ENCODE data around the gene BRSK2.

BRSK2 gene

DNA sequence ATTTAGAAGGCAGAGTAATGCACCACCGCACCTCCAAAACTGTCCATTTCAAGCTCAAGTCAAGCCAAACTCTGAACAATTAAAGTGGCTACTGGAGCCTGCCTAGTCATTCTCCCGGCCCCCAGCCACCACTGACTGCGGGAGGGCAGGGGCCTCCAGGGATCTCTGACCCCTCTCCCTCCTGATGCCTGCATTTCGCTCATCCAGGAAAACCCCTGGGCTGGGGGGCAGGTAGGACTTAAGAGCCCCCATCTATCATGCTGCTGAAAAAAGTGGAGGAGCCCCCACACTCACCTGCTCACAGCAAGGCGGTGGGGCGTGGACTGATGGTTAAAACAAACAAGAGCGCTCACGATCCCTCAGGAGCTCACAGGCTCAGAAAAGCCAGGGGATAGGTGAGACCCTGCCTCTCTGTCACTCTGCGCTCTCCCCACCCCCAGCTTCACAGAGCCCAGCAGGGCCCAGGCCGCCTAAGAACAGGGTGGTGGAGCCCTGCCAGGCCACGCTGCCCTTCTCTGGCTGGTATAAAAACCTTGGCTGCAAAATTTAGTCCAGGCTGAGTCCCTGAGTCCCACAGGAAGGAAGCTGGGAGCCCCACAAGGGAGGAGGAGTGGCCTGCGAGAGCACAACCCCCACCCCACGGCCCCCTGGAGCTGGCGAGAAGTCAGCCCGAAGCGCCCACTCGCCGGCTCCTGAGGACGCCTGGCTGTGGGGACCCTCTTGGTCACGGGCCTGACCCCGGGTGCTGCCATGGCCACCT lies 117.8 kb downstream of the BRSK2 start:
- TF ChIP-seq, protein P1, sequence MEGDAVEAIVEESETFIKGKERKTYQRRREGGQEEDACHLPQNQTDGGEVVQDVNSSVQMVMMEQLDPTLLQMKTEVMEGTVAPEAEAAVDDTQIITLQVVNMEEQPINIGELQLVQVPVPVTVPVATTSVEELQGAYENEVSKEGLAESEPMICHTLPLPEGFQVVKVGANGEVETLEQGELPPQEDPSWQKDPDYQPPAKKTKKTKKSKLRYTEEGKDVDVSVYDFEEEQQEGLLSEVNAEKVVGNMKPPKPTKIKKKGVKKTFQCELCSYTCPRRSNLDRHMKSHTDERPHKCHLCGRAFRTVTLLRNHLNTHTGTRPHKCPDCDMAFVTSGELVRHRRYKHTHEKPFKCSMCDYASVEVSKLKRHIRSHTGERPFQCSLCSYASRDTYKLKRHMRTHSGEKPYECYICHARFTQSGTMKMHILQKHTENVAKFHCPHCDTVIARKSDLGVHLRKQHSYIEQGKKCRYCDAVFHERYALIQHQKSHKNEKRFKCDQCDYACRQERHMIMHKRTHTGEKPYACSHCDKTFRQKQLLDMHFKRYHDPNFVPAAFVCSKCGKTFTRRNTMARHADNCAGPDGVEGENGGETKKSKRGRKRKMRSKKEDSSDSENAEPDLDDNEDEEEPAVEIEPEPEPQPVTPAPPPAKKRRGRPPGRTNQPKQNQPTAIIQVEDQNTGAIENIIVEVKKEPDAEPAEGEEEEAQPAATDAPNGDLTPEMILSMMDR (IDR thresholded peaks at IDR 0.05), result no peak

DNA sequence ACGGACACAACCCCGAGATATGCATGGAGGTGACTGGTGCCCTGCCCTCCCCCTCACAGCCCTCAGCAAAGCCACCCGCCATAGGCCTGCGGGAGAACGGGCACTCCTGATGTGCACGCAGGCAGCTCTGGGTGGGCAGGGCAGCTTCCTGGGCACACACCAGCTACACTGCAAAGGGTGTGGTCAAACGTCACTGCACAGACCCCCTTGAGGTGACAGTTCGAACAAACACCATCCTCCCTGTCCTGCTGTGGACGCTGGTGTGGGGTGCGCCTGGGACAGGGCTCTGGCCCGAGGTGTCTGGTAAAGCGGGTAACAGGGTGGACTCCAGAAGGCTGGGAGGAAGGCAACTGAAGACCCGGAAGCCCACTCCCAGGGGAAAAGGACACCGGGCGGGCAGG lies 118.8 kb downstream of the BRSK2 start:
- TF ChIP-seq, protein P1 (IDR thresholded peaks at IDR 0.05), result no peak

DNA sequence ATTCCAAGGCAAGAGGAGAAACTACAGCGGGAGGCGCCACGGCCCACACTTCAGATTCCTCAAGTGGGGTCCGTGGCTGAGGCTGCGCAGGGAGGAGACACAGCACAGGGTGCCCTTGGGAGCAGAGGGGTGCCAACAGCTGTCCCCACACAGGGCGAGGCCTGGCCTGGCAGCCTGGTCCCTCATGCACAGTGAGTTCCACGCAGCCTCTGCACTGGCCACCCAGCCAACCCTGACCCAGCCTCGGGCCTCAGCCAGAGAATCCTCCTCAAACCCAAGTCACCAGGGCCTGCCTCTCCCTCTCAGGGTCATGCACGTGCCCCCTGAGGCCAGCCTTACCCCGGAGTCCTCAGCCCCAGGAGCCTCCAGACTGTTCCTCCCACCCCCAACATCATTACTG lies 119.3 kb downstream of the BRSK2 start:
- TF ChIP-seq, protein P1 (IDR thresholded peaks at IDR 0.05), result no peak

DNA sequence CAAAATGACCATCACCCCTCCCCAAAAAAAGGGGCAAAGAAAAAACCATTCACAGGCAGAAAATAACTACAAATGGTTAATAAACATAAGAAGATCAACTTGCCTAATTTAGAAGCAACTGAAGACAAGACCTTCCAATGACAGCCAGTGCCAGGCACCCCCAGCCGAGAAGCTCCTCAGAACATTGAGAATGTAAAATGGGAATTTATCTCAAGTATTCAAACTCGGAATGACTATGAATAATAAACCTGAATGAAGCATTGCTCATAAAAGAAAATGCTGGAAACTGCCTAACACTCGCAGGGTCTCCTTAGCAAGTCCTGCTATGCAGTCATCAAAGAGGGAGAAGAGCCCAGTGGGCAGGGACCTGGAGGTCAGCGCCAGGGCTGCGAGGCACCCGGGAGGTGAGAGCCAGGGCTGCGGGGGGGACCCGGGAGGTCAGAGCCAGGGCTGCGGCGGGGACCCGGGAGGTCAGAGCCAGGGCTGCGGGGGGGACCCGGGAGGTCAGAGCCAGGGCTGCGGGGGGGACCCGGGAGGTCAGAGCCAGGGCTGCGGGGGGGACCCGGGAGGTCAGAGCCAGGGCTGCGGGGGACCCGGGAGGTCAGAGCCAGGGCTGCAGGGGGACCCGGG lies 120.0 kb downstream of the BRSK2 start:
- TF ChIP-seq, protein P1 (IDR thresholded peaks at IDR 0.05), result no peak

DNA sequence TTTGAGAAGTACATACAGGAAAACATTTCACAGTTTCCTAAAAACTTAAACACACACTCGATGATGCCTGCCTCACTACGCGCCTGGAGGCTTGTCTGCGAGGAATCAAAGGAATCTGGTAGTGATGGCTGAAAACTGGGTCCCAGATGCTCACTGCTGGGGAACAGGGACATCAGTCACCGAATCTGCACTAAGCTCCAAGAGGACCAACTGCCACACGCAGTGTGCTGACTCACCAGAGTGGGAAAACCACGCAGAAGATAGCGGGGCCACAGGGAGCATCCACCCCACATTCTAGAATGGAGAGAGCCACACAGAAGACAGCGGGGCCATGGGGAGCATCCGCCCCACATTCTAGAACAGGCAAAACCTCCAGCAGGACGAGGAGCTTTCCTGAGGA lies 121.2 kb downstream of the BRSK2 start:
- TF ChIP-seq, protein P1 (IDR thresholded peaks at IDR 0.05), result no peak

DNA sequence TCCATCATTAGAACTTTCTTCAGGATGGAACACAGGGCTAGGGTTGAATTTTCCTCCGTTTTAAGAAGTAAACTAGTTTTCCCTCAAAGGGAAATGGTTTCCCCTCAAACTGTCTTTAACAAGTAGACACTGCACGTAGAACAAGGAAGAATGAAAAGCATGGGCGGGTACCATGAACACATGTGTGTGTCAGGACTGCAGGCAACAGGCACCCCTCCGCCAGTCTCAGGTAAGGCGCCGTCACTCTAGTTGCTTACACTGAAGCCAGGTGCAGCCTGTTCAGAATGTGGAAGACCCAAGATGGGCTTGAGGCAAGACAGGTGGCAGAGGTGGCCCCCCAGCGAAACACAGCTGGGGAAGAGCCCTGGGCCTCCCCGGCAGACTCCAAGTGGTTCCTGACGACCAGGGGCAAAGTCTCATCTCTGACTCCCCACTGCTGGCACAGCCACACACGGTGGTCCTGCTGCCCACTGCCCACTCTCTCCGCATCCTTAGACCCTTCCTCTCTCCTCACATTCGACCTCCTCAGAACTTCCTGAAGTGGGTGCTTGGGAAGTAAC lies 122.3 kb downstream of the BRSK2 start:
- TF ChIP-seq, protein P1 (IDR thresholded peaks at IDR 0.05), result no peak
